Cerebellar cortex (tissue), 1 donor: ENCODE results near the gene ADAR.
A peak's percentile ranks its signal among the peaks of the same experiment; 100 is the strongest.
"Not testable (repeated sequence)": the region's sequence is repeated elsewhere in the genome, so short reads cannot be mapped to it uniquely, and the experiment has no call there.

ENCODE experiments used
- DNase-seq: peaks from one replicate; pipeline ENCODE4 v3.0.0-alpha.2; 2015; ENCODE audit warnings: low spot score

The ADAR gene

GRCh38 chr1:154607609-154608396, at the start of gene ADAR:
Gene ADAR, minus strand, starts transcription at chr1:154608186. Its CDS starts 180 bp downstream, at chr1:154608006.
- peak; percentile 84 for DNase-seq

GRCh38 chr1:154657556-154657955, 49.6 kb upstream of the ADAR start:
- no peak for DNase-seq

GRCh38 chr1:154652893-154653292, 44.9 kb upstream of the ADAR start:
- no peak for DNase-seq

DNA sequence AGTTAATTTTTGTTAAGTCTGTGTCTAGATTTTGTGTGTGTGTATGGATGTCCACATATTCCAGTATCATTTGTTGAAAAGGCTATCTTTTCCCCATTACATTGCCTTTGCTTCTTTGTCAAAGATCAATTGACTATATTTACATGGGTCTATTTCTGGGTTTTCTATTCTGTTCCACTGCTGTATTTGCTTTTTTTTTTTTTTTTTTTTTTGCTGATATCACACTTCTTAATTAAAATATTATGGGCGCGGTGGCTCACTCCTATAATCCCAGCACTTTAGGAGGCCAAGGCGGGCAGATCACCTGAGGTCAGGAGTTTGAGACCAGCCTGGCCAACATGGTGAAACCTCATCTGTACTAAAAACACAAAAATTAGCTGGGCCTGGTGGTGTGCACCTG, 36.7 kb upstream of the ADAR start:
- DNase-seq, result not testable (repeated sequence)

DNA sequence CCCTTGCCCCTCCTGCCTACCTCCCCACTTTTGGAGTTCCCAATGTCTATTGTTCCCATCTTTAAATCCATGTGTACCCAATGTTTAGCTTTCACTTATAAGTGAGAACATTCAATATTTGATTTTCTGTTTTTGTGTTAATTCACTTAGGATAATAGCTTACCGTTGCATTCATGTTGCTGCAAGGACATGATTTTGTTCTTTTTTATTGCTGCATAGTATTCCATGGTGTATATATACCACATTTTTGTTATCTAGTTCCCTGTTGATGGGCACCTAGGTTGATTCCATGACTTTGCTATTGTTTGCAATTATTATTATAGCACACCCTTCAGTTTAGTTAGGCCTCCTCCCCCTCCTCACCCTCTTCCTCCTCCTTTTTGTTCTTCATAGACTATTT, 33.5 kb upstream of the ADAR start:
- no peak for DNase-seq

DNA sequence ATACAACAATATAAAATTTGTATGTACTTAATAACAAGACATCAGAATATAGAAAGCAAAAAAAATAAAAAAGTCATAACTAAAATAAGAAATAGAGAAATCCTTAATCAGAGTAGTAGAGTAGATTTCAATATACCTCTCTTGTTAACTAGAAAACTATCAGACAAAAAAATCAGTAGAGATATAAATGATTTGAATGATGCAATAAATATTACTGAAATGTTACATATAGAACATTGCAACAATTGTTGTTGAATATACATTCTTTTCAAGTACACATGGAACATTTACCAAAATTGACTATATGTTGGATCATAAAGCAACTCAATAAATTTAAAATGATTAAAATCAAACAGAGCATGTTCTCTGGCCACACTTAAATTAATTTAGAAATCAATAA, 31.9 kb upstream of the ADAR start:
- DNase-seq, result no peak

DNA sequence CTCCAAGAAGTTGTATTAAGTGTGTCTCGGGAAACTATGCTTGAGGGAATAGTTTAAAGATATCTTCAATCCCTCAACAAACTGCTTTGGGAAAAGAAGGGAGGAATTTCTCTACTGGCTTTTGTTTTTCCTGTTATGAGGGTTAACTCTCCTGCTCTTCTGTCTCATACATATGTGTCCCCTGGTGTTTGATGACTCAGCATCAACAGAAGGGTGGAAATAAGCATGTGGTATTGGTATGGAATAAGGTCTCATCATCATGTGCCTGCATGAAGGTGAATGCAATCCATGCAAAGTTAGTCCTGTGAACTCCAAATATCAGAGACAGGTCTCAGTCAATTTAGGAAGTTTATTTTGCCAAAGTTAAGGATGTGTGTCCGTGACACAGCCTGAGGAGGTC, 27.2 kb upstream of the ADAR start:
- DNase-seq, result no peak

DNA sequence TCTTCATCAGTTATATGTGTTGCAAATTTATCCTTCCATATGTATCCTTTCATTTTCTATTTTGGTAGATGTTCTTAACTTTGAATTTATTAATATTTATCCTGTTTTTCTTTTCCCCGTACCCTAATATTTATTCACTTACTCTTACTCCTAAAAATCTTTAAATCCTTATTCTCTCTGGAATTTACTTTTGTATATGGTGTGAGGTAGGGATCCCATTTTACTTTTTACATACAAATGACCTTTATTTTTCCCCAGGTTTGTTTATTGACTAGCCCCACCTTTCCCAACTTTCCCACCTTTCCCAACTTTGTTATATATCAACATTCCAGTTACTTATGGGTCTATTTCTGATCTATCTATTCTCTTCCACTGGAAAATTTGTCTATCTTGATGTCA, 21.7 kb upstream of the ADAR start:
- DNase-seq, result no peak

- DNase-seq, result no peak
Observed at GRCh38 chr1:154629061-154629674, 21.2 kb upstream of the ADAR start.

DNA sequence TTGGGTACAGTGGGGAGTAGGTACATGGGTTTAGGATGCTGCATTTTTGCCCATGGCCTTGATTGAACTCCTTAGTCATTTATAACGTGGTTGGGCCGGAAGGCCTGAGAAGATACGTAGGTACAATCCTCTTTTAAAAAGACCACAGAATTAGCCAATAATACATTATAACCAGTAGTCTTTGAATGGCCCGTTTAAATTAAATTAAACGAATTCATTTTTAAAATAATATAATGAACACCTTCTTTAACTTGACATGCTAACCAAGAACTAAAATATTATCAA, 20.1 kb upstream of the ADAR start:
- no peak for DNase-seq

DNA sequence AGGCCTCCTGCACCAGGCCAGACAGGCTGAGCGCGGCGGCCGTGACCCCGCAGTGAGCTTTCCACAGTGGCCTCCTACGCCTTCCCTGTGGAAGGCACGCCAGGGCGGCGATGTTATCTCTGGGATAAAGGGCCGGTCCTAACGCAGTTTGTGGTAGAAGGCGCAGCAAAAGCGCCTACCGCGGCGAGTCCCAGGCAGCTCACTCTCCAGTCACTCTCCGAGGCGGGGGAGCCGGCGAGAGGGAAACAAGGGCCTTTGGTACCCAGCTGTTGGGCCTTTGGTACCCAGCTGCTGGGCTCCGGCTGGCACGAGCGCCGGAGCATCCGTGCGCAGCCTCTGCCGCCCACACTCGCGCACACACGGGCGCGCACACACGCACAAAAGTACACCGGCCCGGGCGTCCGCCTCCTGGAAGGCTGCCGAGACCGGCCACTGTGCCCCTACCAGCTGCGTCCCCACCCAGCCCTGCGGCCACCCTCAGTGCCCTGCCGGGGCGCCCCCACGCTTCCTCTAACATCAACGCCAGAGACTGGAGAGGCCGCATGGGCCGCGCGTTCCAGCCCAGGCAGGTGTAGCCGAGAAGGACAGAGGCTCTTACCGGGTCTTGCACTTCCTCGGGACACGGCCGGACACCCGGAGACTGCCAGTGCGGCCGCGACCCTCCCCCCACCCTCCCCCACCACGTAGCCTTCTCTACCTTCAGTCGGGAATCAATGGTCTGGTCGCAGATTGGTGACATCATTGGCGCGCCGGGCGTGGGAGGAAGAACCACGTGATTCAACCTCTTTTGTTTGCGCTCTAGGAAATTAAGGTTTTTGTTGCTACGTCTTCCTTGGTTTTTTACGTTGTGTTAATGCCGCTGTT, 19.5 kb upstream of the ADAR start:
- peak; percentile 90 for DNase-seq

GRCh38 chr1:154626456-154627256, 18.7 kb upstream of the ADAR start:
- peak; percentile 29 for DNase-seq

DNA sequence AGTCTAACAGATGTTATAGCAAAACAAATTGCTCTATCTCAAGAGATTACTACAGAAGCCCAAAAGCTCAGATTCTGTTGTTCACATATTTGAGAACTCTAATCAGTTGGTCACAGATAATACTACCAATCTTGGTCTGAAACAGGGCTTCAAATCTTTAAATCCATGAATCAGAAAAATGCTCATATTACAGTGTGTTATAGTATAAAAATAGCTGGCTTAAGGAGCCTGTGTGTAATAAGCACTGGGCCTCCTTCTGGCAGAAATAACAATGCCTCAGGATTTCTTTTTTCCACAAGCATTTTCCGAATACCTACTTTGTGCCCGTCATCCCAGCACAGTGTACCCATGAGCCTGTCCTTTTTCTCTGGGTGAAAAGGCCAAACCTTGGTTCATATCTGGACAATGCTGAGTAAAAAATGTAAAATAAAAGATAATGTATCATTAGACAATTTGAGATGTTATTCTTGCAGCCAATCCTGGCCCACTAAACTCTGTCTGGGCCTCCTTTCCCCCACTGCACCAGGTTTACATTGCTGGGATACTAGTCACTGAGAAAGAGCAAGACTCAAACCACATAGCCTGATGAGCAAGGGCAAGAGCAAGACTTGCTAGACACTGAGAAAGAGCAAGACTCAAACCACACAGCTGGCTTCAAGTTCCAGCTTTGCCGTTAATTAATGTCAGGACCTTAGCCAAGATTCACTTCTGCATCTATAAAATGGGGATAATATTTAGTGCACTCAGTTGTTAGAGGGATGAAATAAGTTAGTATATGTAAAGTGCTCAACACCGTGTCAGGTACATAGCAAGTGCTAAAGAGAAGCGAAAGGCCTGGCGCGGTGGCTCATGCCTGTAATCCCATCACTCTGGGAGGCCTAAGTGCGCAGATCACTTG, 17.0 kb upstream of the ADAR start:
- DNase-seq, result no peak

DNA sequence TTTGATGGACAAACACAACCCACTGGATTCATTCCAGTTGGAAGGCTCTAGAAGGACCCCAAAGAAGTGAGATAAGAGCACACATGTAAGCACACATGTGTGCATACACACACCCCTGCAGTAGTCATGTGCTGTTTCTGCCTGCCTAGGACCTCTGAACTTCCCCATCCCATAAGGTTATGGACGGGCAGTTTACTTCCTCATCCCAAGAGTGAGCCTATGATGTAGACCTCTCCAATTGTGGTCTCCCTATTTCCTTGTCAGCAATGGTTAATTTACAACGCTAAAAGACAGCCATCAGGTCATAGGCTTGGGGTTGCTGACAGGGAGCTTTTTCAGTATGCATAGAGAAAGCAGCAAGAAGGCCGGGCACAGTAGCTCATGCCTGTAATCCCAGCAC, 15.4 kb upstream of the ADAR start:
- no peak for DNase-seq

GRCh38 chr1:154622503-154623039, 14.6 kb upstream of the ADAR start:
- no peak for DNase-seq

GRCh38 chr1:154621875-154622274, 13.9 kb upstream of the ADAR start:
- DNase-seq, result no peak

- no peak for DNase-seq
Observed at GRCh38 chr1:154620751-154621150, 12.8 kb upstream of the ADAR start.

- DNase-seq, result no peak
Observed at GRCh38 chr1:154619181-154619948, 11.4 kb upstream of the ADAR start.

- no peak for DNase-seq
Observed at GRCh38 chr1:154616659-154617345, 8.8 kb upstream of the ADAR start.
